Heart left ventricle (tissue), 16 donors: Measurements from ENCODE around the gene BPHL. TPM values are rescaled to one million over a fixed set of nuclear protein-coding genes. Genes with fewer than 3 reads are reported as not detected.

Experiments used
- ATAC-seq, 4 donors: fragments of 200-7000 bp; cut with Tn5 transposase; one replicate each; pipeline ENCODE4 v1.9.1; 2020 to 2022; ENCODE audit warnings: moderate library complexity in 4 of 4, mild to moderate bottlenecking in 3 of 4, moderate number of reproducible peaks in 1 of 4
- DNase-seq, 5 donors: peaks; one replicate each; pipeline ENCODE4 v3.0.0-alpha.2; 2020
- H3K27ac ChIP-seq, 12 donors: fragments of 200-600 bp; sonication (generic) in 4 of 12; one replicate each; pipeline versions ENCODE4 v1.5.0 to v1.8.0; 2016 to 2022; ENCODE audit warnings: mild to moderate bottlenecking in 2 of 12
- H3K27me3 ChIP-seq, 9 donors: fragments of 200-600 bp; sonication (generic) in 2 of 9; one replicate each; pipeline versions ENCODE4 v1.5.1 to v1.8.0; 2016 to 2022; ENCODE audit warnings: mild to moderate bottlenecking in 3 of 9
- H3K36me3 ChIP-seq, 9 donors: fragments of 200-600 bp; sonication (generic) in 2 of 9; one replicate each; pipeline versions ENCODE4 v1.5.0 to v1.8.0; 2018 to 2022; ENCODE audit warnings: mild to moderate bottlenecking in 2 of 9
- H3K4me1 ChIP-seq, 12 donors: fragments of 200-600 bp; sonication (generic) in 4 of 12; one replicate each; pipeline versions ENCODE4 v1.5.0 to v1.8.0; 2016 to 2022; ENCODE audit warnings: mild to moderate bottlenecking in 3 of 12
- H3K4me3 ChIP-seq, 12 donors: fragments of 200-600 bp; sonication (generic) in 4 of 12; one replicate each; pipeline versions ENCODE4 v1.5.0 to v1.8.0; 2017 to 2022; ENCODE audit warnings: mild to moderate bottlenecking in 9 of 12, moderate library complexity in 4 of 12
- H3K9me3 ChIP-seq, 12 donors: fragments of 200-600 bp; sonication (generic) in 4 of 12; one replicate each; pipeline versions ENCODE4 v1.5.0 to v1.8.0; 2016 to 2022; ENCODE audit warnings: mild to moderate bottlenecking in 1 of 12
- CTCF ChIP-seq, 12 donors: fragments of 200-600 bp; sonication (generic) in 4 of 12; IDR thresholded peaks; one replicate each; pipeline versions ENCODE4 v1.5.0 to v1.8.0; 2018 to 2022; ENCODE audit warnings: antibody characterized with exemption in 12 of 12, mild to moderate bottlenecking in 5 of 12
- POLR2A ChIP-seq, 2 donors: fragments of 450-650 bp; IDR thresholded peaks; one replicate each; pipeline ENCODE4 v1.6.1; 2017; ENCODE audit warnings: antibody characterized with exemption in 2 of 2, mild to moderate bottlenecking in 2 of 2, moderate library complexity in 2 of 2
- WGBS, 4 donors: extraction: QIAGEN DNeasy Blood & Tissue Kit in 2 of 4; methylation state at CpG; one replicate each; pipeline versions ENCODE4 v1.1.5 to v1.1.7; 2013 to 2018; 5-methylcytosine and 5-hydroxymethylcytosine counted together
- intact Hi-C, 10 donors: fragments of 100-400 bp; cut with DNase I; formaldehyde crosslinking; loops; one replicate each; pipeline versions ENCODE4 v1.11.1 to v1.14.2; 2022
- polyA plus RNA-seq, 2 donors: library from polyadenylated mRNA; stranded (reverse); fragments of 200-250 nt; gene quantifications; one replicate each; pipeline ENCODE4 v1.2.3, GENCODE V29; 2013
- total RNA-seq, 9 donors: library from RNA; depleted of rRNA in 2 of 9; stranded (reverse); fragments of >200 nt in 2 of 9; fragmentation: NEBNext Ultra II Directional in 3 of 9; extraction: Animal tissue kit (Norgen Biotek cat#: 25700) in 3 of 9; gene quantifications; one replicate each; pipeline versions ENCODE4 v1.1.0 to v1.2.4, GENCODE V29; 2016 to 2023
- donor health status: ischemic (EF 13 %, LVEDD 7.1; RV severe dilation, severe dysfunction).
- donor health status: healthy with polysubstance abuse.
- donor health status: DM: no; HTN: yes; CAD: no.
- donor health status: DM: no; HTN: no; CAD: no.
- donor health status: ischemic (EF 25% LVEDD 6.9; RV normal size, moderate dysfunction).
- donor health status: ischemic (EF 25% LVEDD 5.7; RV mildly dilated, moderate dysfunction).
- donor health status: healthy.
- donor health status: DM: yes; HTN: yes; CAD: no.
- donor health status: ischemic (EF 35%, LVEDD 5.7; RV mildly dilated, moderate dysfunction).
- donor health status: nonischemic (EF 11% LVEDD 7.7; RV severe dilation, severe dysfunction).
- donor health status: DM: yes; HTN: yes; CAD: no.
- donor health status: PGD.
- donor health status: ischemic (EF 29% LVEDD 5.4; RV normal size, mild dysfunction).
- donor health status: nonischemic (EF 23%, LVEDD 6.1; RV moderate dilation, normal function).

Gene BPHL
- total and polyA plus RNA-seq, 11 donors, result 4.8 to 38.2 (median 13.5) TPM

DNA sequence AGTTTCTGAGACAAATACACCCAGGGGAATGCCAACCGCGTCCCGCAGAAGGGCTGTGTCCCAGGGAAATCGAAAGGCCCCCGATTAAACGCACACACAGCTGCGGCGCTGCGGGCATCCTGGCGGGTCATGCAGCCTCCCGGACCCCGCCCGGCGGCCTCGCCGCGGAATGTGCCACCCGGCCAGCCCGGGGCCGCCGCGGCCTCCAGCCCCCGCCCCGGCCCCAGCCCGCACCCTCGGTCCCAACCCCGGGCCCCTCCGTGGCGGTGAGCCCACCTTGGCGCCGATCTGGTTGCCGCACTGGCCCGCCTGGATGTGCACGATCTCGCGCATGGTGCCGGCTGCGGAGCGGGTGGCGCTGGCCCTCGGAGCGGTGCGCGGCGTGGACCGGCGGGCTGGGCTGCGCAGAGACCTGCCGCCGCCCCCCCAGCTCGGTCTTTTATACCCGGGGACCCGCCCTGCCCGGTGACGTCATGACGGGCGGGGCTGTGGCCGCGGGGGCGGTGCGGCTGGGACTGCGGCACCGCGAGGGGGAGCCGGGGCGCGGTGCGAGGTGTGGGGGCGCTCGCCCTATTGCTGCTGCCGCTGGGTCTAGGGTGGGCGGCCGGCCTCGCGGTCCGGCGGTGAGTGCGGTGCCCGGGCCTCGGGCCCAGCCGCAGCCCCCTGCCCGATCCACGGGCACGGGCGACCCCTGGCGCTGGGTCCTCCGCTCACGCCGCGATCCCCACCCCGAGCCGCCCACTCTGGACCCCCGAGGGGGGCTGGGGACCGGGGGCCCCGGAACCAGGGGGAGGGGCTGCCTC lies 38.8 kb downstream of the BPHL start, which contains the start of gene TUBB2A:
TSS of gene TUBB2A (minus strand) at position 414 of the 803 bp plus-strand sequence. CDS start at position 333, 81 bp downstream.
- DNase-seq (peak; percentile 85 to 95 (median 90)), ATAC-seq (peak; percentile 64 to 93 (median 90))
- Histone ChIP-seq H3K4me3 (peak within 1 kb of the TSS; percentile 74 to 99 (median 86)), H3K9me3 (no peaks in the 10 kb centered on the region), H3K4me1 (peaks cover 0 to 24% (median 2%) of the 10 kb centered on the region in 12 donors), H3K36me3 (peaks cover 0 to 25% (median 22%) of the 10 kb centered on the region in 9 donors), H3K27ac (peak within 1 kb of the TSS; percentile 93 to 99 (median 98)), H3K27me3 (no peaks in the 10 kb centered on the region)
- TF ChIP-seq CTCF (IDR thresholded peaks at IDR 0.05) (peak in 11 of 12 donors; percentile 50 to 85 (median 62)), POLR2A (IDR thresholded peaks at IDR 0.05) (peak; percentile 91 to 99)
- intact Hi-C loops, result loop anchor here in 7 of 10 donors (1.0 to 5.0 kb wide), 6 partner anchors 21 to 95 kb away; no protein-coding TSS in a partner anchor
- 0 to 1% (median 1%) methylated on average over 7 to 95 of the region's 95 CpGs for WGBS, 4 donors

DNA sequence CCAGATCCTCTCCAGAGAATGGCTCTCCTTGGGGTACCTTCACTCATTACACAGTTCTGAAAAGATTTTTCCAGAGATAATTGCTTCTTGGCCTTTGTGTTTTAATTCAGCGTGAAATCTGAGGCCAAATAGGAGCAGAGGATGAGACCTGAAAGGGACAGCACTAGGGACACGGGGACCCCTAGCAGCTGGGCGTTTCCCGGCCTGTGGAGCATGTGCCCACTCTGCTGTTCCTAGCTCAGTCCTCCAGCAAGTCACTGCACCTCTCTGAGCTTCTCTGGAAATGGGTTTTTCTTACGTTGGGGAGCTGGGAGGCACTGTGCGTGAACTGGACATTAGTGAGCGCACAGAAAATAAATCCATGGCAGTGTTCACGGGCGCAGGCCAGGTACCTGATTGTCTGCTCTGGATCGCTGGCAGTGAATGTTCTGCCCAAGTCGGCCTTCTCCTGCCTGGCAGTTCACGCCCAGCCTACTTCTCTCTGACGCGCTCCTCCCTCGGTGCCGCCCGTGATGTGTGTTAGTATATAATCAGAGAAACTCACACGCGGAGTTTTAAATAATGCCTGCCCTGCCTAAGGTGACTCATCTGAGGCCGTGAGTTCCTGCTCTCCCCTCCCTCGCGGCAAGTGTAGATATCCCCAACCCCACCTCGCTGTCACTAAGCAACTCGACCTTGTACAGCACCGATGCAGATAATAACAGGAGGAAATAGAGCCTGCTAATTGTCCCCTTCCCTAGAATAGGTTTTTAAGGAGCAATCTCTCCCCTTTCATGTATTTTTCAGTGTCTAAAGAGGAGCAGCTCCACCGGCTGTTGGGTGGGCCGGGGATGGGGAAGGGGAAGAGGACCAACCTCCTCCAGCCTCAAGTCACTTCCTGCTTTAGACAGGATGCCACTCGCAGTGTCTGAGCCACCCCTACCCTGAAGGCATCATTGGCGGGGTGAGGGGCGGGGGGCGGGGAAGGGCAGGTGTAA lies 41.6 kb downstream of the BPHL start:
- Histone ChIP-seq H3K36me3 (peaks cover 0 to 7% (median 6%) of the 10 kb centered on the region in 9 donors), H3K27ac (peak overlapping the region in 5 of 12 donors; percentile 39 to 69 (median 46)), H3K4me3 (no peak overlapping the region), H3K4me1 (peaks cover 0 to 37% (median 9%) of the 10 kb centered on the region in 12 donors), H3K9me3 (no peaks in the 10 kb centered on the region), H3K27me3 (no peaks in the 10 kb centered on the region)
- ATAC-seq, result peak in 1 of 4 donors; percentile 28
- DNase-seq, result peak in 2 of 5 donors; percentile 21 to 37
- 69 to 74% (median 71%) methylated on average over 26 to 31 of the region's 31 CpGs for WGBS, 4 donors
- no peak for TF ChIP-seq CTCF (IDR thresholded peaks at IDR 0.05)
- peak in 1 of 2 donors; percentile 23 for TF ChIP-seq POLR2A (IDR thresholded peaks at IDR 0.05)
- intact Hi-C loops, result loop anchor here in 9 of 10 donors (2.0 to 10.0 kb wide), 6 partner anchors 33 to 99 kb away; partner anchors contain the start of gene PSMG4 (in 4 of the 9)

DNA sequence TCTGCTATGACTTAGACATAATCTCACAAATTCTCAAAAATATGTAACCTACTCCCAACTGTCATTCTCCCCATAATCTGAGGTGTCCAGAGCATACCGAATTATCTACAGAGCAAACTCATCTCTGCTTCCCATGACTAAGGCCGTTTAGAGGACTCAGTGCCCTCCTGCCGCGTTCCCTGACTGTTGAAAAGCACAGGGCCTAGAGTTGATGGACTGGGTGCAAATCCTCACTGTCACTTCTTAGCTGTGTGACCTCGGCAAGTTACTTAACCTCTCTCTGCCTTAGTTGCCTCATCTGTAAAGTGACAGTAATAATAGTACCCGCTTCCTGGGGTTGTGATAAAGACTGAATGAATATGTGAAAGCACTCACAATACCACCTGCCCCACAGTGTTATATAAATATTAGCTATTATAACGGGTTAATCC lies 43.6 kb downstream of the BPHL start:
- peak overlapping the region in 10 of 12 donors; percentile 74 to 97 (median 90) for H3K27ac ChIP-seq
- ATAC-seq, result no peak
- H3K4me1 ChIP-seq, result peaks cover 0 to 49% (median 14%) of the 10 kb centered on the region in 12 donors

More for the DNA sequence above, 43.6 kb downstream of the BPHL start:
- H3K4me3 ChIP-seq, result peak overlapping the region in 10 of 12 donors; percentile 59 to 88 (median 79)
- intact Hi-C loops, result loop anchor here in 6 of 10 donors (2.0 to 10.0 kb wide), 4 partner anchors 35 to 93 kb away; partner anchors contain the start of gene PSMG4 (in 3 of the 6)
- DNase-seq, result no peak
- 57 to 72% (median 65%) methylated on average over 6 to 7 of the region's 7 CpGs for WGBS, 4 donors
- H3K9me3 ChIP-seq, result no peaks in the 10 kb centered on the region
- no peak for TF ChIP-seq CTCF (IDR thresholded peaks at IDR 0.05)
- TF ChIP-seq POLR2A (IDR thresholded peaks at IDR 0.05), result no peak
- H3K27me3 ChIP-seq, result no peaks in the 10 kb centered on the region
- peaks cover 0 to under 1% (median 0%) of the 10 kb centered on the region in 9 donors for H3K36me3 ChIP-seq
